GM13976 (cell line): ENCODE results near the gene GLB1L2.

ENCODE experiments used
- DNase-seq: peaks from one replicate; pipeline ENCODE4 v3.0.0; 2012; ENCODE audit warnings: low spot score
- in situ Hi-C: fragments of 300-500 bp; cut with MboI; formaldehyde crosslinking; loops from one replicate; pipeline ENCODE4 v1.12.0; 2022; ENCODE audit warnings: low sequenced_read_pairs, mixed read lengths, inconsistent platforms; ENCODE audit not compliant: unreplicated experiment
- TF ChIP-seq, protein P1 (sequence below): IDR thresholded peaks from 2 replicates; pipeline ENCODE4 v1.5.1; 2012; ENCODE audit warnings: borderline replicate concordance, mild to moderate bottlenecking; ENCODE audit not compliant: insufficient read depth; ENCODE audit errors: extremely low read depth, missing control alignments, control extremely low read depth

The GLB1L2 gene

DNA sequence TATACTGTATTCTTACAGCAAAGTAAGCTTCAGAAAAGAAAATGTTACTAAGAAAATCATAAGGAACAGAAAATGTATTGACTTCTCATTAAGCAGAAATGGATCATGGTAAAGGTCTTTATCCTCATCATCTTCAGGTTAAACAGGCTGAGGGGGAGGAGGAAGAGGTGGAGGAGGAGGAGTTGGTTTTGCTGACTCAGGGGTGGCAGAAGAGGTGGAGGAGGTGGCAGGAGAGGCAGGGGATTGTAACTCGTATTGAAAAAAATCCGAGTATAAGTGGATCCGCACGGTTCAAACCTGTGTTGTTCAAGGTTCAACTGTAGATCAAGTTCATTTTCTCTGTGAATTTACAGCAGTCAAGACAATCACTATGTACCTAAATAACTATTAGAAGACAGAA, 42.6 kb upstream of the GLB1L2 start:
- in situ Hi-C loops, result no loop called here
- no peak for DNase-seq
- TF ChIP-seq, protein P1, sequence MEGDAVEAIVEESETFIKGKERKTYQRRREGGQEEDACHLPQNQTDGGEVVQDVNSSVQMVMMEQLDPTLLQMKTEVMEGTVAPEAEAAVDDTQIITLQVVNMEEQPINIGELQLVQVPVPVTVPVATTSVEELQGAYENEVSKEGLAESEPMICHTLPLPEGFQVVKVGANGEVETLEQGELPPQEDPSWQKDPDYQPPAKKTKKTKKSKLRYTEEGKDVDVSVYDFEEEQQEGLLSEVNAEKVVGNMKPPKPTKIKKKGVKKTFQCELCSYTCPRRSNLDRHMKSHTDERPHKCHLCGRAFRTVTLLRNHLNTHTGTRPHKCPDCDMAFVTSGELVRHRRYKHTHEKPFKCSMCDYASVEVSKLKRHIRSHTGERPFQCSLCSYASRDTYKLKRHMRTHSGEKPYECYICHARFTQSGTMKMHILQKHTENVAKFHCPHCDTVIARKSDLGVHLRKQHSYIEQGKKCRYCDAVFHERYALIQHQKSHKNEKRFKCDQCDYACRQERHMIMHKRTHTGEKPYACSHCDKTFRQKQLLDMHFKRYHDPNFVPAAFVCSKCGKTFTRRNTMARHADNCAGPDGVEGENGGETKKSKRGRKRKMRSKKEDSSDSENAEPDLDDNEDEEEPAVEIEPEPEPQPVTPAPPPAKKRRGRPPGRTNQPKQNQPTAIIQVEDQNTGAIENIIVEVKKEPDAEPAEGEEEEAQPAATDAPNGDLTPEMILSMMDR, result no peak

GRCh38 chr11:134289789-134290188, 42.0 kb upstream of the GLB1L2 start:
- TF ChIP-seq, protein P1, result no peak
- in situ Hi-C loops, result no loop called here
- no peak for DNase-seq

- in situ Hi-C loops, result no loop called here
- TF ChIP-seq, protein P1, result no peak
- DNase-seq, result no peak
Observed at GRCh38 chr11:134290646-134291045, 41.1 kb upstream of the GLB1L2 start.

- TF ChIP-seq, protein P1, result no peak
- in situ Hi-C loops, result no loop called here
- DNase-seq, result no peak
Observed at GRCh38 chr11:134291196-134291595, 40.6 kb upstream of the GLB1L2 start.

- in situ Hi-C loops, result no loop called here
- DNase-seq, result no peak
- TF ChIP-seq, protein P1, result no peak
Observed at GRCh38 chr11:134292661-134293060, 39.1 kb upstream of the GLB1L2 start.

- in situ Hi-C loops, result no loop called here
- TF ChIP-seq, protein P1, result no peak
- DNase-seq, result no peak
Observed at GRCh38 chr11:134293119-134294113, 38.4 kb upstream of the GLB1L2 start.
